ENCODE results near the gene POLRMT. TPM values are rescaled to one million over a fixed set of nuclear protein-coding genes. Genes with fewer than 3 reads are reported as not detected.

The POLRMT gene
- total RNA-seq, 1 experiment from 2014 or later: 30.4 TPM

- in situ Hi-C loops (cut with HindIII; ENCODE audit: low pct_unique_long_range_greater_than_20kb, low sequenced_read_pairs): no loop called here
- no peak for DNase-seq (ENCODE audit: low read depth)
Measured at GRCh38 chr19:618674-619285, 14.6 kb downstream of the POLRMT start.

- in situ Hi-C loops (cut with HindIII; ENCODE audit: low pct_unique_long_range_greater_than_20kb, low sequenced_read_pairs): no loop called here
Measured at GRCh38 chr19:618247-618619, 15.1 kb downstream of the POLRMT start.

DNA sequence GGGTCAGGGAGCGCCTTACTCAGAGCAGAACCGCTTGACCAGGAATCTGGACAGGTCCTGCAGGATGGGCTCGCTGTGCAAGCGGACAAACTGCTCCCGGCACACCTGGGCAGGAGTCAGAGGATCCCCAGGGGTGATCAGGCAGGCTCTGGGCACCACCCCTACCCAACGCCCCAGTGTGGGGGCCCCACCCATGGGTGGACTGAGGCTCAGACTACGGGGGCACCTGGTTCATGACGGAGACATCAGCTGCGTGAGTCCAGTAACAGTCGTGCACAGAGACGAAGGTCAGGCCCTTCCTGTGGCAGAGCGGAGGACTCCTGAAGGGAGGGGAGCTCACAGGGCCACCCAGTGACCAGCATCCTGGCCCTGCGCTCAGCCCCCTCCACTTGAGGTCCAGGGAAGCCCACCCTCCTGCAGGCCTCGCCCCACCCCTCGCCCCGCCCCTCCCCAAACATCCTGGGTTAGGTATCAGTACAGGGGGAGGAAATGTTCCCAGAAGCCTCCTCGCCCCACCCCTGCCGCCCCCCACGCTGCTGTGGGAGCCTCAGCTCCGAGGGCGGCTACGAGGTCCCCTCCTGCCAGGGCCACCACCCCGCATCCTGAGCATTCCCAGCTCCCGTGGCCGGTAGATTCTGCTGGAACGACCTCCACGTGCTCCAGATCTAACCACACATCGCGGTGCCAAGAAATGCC, 15.6 kb downstream of the POLRMT start:
- in situ Hi-C loops (cut with HindIII; ENCODE audit: low pct_unique_long_range_greater_than_20kb, low sequenced_read_pairs): no loop called here

More at GRCh38 chr19:618247-618619, 15.1 kb downstream of the POLRMT start:
- DNase-seq (ENCODE audit: low read depth): no peak

DNA sequence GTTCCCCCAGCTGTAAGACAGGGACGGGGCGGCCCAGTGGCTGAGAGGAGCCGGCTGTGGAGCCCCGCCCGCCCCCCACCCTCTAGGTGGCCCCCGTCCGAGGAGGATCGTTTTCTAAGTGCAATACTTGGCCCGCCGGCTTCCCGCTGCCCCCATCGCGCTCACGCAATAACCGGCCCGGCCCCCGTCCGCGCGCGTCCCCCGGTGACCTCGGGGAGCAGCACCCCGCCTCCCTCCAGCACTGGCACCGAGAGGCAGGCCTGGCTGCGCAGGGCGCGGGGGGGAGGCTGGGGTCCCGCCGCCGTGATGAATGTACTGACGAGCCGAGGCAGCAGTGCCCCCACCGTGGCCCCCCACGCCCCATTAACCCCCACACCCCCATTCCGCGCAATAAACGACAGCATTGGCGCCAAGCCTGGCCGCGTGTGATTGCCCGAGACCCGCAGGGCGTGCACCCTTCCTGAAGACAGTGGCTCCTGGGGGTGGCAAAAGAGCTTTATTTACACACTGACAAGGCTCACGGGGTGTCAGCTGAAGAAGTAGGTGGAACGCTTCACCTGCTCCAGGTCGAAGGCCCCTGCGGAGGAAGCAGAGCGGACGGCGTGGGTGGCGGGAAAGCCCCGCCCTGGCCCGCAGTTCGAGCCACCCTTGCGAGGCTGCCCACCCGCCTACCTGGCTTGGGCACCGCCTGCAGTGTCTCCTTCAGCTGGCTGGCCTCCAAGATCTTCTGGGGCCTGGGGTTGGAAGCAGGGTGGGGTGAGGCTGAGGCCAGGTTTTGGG, 16.4 kb downstream of the POLRMT start:
- in situ Hi-C loops (cut with HindIII; ENCODE audit: low pct_unique_long_range_greater_than_20kb, low sequenced_read_pairs): no loop called here
- DNase-seq (ENCODE audit: low read depth): no peak

More for the DNA sequence above, 15.6 kb downstream of the POLRMT start:
- no peak for DNase-seq (ENCODE audit: low read depth)

DNA sequence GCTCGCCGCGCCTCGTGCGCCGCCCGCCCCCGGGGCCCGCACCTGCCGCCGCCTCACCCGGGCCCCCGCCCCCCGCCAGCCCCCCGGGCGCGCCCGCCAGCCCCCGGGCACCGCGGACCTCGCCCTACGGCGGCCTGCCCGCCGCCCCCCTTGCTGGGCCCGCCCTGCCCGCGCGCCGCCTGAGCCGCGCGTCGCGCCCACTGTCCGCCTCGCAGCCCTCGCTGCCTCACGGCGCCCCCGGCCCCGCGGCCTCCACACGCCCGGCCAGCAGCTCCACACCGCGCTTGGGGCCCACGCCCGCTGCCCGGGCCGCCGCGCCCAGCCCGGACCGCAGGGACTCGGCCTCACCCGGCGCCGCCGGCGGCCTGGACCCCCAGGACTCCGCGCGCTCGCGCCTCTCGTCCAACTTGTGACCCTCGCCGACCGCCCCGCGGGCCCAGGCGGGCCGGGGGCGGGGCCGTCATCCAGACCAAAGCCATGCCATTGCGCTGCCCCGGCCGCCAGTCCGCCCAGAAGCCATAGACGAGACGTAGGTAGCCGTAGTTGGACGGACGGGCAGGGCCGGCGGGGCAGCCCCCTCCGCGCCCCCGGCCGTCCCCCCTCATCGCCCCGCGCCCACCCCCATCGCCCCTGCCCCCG, 17.2 kb downstream of the POLRMT start:
- no peak for DNase-seq (ENCODE audit: low read depth)
- in situ Hi-C loops (cut with HindIII; ENCODE audit: low pct_unique_long_range_greater_than_20kb, low sequenced_read_pairs): no loop called here

DNA sequence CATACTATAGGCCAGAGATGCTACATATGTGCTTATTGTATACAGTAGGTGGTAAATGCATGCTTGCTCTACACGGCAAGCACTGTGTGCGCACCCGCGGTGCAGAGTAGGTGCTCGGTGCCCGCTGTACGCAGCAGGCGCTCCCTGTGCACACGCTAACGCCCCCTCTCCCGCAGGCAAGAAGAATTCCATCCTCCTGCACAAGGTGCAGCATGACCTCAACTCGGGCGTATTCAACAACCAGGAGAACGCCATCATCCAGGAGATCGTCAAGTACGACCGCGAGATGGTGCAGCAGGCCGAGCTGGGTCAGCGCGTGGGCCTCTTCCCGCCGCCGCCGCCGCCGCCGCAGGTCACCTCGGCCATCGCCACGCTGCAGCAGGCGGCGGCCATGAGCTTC, 17.7 kb downstream of the POLRMT start:
- DNase-seq (ENCODE audit: low read depth): no peak
- in situ Hi-C loops (cut with HindIII; ENCODE audit: low pct_unique_long_range_greater_than_20kb, low sequenced_read_pairs): no loop called here

- in situ Hi-C loops (cut with HindIII; ENCODE audit: low pct_unique_long_range_greater_than_20kb, low sequenced_read_pairs): no loop called here
- no peak for DNase-seq (ENCODE audit: low read depth)
Measured at GRCh38 chr19:613732-614567, 19.4 kb downstream of the POLRMT start.

- DNase-seq (ENCODE audit: low read depth): no peak
- in situ Hi-C loops (cut with HindIII; ENCODE audit: low pct_unique_long_range_greater_than_20kb, low sequenced_read_pairs): no loop called here
Measured at GRCh38 chr19:612941-613340, 20.4 kb downstream of the POLRMT start.

- in situ Hi-C loops (cut with HindIII; ENCODE audit: low pct_unique_long_range_greater_than_20kb, low sequenced_read_pairs): no loop called here
- peak; percentile 68 for DNase-seq (ENCODE audit: low read depth)
Measured at GRCh38 chr19:611481-611868, 21.9 kb downstream of the POLRMT start.

GRCh38 chr19:610801-611480, 22.4 kb downstream of the POLRMT start:
- DNase-seq (ENCODE audit: low read depth): no peak
- in situ Hi-C loops (cut with HindIII; ENCODE audit: low pct_unique_long_range_greater_than_20kb, low sequenced_read_pairs): no loop called here

GRCh38 chr19:610071-610800, 23.1 kb downstream of the POLRMT start:
- in situ Hi-C loops (cut with HindIII; ENCODE audit: low pct_unique_long_range_greater_than_20kb, low sequenced_read_pairs): no loop called here
- DNase-seq (ENCODE audit: low read depth): no peak

- in situ Hi-C loops (cut with HindIII; ENCODE audit: low pct_unique_long_range_greater_than_20kb, low sequenced_read_pairs): no loop called here
- DNase-seq (ENCODE audit: low read depth): no peak
Measured at GRCh38 chr19:609004-609346, 24.4 kb downstream of the POLRMT start.

DNA sequence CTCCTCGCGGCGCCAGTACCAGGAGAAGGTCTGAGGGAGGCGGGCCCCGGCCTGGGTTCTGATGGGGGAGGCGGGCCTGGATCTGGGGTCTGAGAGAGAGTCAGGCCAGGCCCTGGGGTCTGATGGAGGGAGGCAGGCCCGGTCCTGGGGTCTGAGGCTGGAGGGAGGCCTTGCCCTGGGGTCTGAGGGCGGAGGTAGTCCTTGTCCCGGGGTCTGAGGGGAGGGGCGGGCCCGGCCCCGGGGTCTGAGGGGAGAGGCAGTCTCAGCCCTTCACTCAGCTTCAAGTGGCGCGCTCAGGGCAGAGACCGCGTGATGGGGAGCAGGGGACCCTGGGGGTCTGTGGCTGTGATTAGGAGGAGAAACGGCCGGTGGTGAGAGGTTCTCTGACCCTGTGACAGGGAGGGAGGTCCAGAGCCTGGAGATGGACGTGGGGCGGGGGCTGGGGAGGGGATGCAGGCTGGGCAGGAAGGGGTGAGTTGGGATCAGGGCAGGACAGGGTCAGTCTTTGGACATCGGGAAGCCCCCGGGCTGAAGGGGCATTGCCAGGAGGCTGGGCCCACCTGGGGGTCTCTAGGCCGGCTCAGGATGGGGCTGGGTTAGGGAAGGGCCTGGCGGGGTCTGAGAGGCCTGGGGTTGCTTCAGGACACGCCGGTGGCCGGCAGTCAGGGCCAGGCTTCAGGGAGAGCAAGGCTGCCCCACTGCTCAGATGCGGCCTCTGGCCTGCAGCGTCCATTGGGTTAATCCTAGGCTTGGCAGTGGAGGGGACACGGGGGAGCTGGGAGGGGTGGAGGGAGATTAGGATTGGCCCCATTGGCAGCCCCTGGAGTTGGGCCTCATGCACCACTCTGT, 25.0 kb downstream of the POLRMT start:
- DNase-seq (ENCODE audit: low read depth): no peak
- in situ Hi-C loops (cut with HindIII; ENCODE audit: low pct_unique_long_range_greater_than_20kb, low sequenced_read_pairs): no loop called here

GRCh38 chr19:607301-608154, 25.8 kb downstream of the POLRMT start:
- in situ Hi-C loops (cut with HindIII; ENCODE audit: low pct_unique_long_range_greater_than_20kb, low sequenced_read_pairs): no loop called here
- DNase-seq (ENCODE audit: low read depth): no peak

All from Caki2 (cell line).